Osteoblast (primary cell): Measurements from ENCODE around the gene KCNH6. TPM values are rescaled to one million over a fixed set of nuclear protein-coding genes. Genes with fewer than 3 reads are reported as not detected.
A peak's percentile ranks its signal among the peaks of the same experiment; 100 is the strongest.

Experiments used
- DNase-seq: peaks from one replicate; pipeline ENCODE4 v3.0.0; 2011; ENCODE audit warnings: low spot score, mixed read lengths; ENCODE audit not compliant: insufficient read length; ENCODE audit errors: missing footprints
- H2AFZ ChIP-seq: 2 replicates; pipeline ENCODE4 v1.6.0; 2011; ENCODE audit warnings: mild to moderate bottlenecking, low read length
- H3K27ac ChIP-seq: 2 replicates; pipeline ENCODE4 v1.5.1; 2011; ENCODE audit warnings: mild to moderate bottlenecking, low read depth, low read length, moderate library complexity
- H3K27me3 ChIP-seq: 2 replicates; pipeline ENCODE4 v1.6.0; 2012; ENCODE audit warnings: mild to moderate bottlenecking, control low read depth, inconsistent platforms, low read length, moderate library complexity; ENCODE audit not compliant: insufficient read depth
- H3K36me3 ChIP-seq: 2 replicates; pipeline ENCODE4 v1.5.1; 2011; ENCODE audit warnings: mild to moderate bottlenecking, low read length, control low read depth, moderate library complexity; ENCODE audit not compliant: insufficient read depth
- H3K4me1 ChIP-seq: 2 replicates; pipeline ENCODE4 v1.5.1; 2011; ENCODE audit warnings: mild to moderate bottlenecking, low read length, control low read depth, moderate library complexity; ENCODE audit not compliant: insufficient read depth
- H3K4me2 ChIP-seq: 2 replicates; pipeline ENCODE4 v1.6.0; 2011; ENCODE audit warnings: mild to moderate bottlenecking, low read length; ENCODE audit not compliant: insufficient read depth
- H3K4me3 ChIP-seq: fragments of 200-600 bp; sonication (generic); 3 replicates; pipeline ENCODE4 v1.5.1; 2012; ENCODE audit warnings: mild to moderate bottlenecking, low read length, inconsistent platforms; ENCODE audit not compliant: insufficient read depth
- H3K79me2 ChIP-seq: 2 replicates; pipeline ENCODE4 v1.6.0; 2012; ENCODE audit warnings: mild to moderate bottlenecking, low read length, control low read depth, inconsistent platforms; ENCODE audit not compliant: insufficient read depth
- H3K9me3 ChIP-seq: 2 replicates; pipeline ENCODE4 v1.5.1; 2011; ENCODE audit warnings: low read depth, low read length, control low read depth
- H4K20me1 ChIP-seq: 2 replicates; pipeline ENCODE4 v1.6.0; 2012; ENCODE audit warnings: mild to moderate bottlenecking, low read length, control low read depth; ENCODE audit not compliant: insufficient read depth
- total RNA-seq: library from RNA; depleted of rRNA; stranded (reverse); fragments of >200 nt; gene quantifications from 2 replicates; pipeline ENCODE4 v1.2.3, GENCODE V29; 2012
- TF ChIP-seq, protein P1 (sequence below): IDR thresholded peaks from 2 replicates; pipeline ENCODE4 v1.5.1; 2011; ENCODE audit warnings: mild to moderate bottlenecking, low read depth, low read length, moderate library complexity; ENCODE audit errors: extremely low read depth

KCNH6 gene
- total RNA-seq, 1 donor: not detected

DNA sequence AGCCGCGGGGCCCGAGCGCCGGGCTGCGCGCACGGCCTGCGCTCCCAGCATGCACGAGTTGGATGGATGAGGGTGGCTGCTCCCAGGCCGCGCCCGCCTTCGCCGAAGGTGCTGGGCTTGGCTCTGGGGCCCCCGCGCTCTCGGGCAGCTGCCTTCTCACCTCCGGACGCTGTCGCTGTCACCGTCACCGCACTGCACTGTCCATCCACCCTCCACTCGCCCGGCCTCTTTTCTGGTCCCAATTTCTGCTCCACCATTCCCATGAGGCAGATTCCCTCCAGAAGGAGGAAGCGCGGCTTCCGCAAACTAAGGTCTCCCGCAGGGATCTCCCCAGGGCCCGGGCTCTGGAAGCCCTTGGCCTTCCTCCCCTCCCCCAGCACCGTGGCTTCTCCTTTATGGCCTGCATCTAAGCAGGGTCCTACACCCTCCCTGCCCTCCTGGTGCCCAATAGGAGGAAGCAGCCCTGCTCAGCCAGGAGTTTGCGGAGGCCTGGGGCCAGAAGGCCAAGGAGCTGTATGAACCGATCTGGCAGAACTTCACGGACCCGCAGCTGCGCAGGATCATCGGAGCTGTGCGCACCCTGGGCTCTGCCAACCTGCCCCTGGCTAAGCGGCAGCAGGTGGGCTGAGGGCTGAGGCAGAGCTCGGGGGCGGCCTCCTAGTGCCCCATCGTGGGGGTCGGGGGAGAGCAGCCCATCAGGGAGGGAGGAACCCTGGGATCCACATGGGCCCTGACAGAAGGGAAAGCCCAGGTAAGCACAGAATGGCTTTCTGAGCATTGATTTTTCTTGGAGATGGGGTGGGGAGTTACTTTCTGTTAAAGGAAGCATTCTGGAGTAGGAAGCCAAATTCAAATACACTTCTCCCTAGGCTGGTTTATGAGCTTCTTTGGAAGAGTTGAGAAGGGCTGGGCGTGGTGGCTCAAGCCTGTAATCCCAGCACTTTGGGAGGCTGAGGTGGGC, 45.4 kb upstream of the KCNH6 start:
- Histone ChIP-seq H3K4me1 (peaks cover 12% of the 10 kb centered on the region), H2AFZ (peak overlapping the region; percentile 59), H3K4me2 (peak overlapping the region; percentile 77), H3K27ac (no peak overlapping the region), H3K27me3 (peaks cover 28% of the 10 kb centered on the region), H3K4me3 (peak overlapping the region; percentile 66), H4K20me1 (no peaks in the 10 kb centered on the region), H3K79me2 (no peaks in the 10 kb centered on the region), H3K9me3 (no peaks in the 10 kb centered on the region), H3K36me3 (no peaks in the 10 kb centered on the region)
- TF ChIP-seq, protein P1, sequence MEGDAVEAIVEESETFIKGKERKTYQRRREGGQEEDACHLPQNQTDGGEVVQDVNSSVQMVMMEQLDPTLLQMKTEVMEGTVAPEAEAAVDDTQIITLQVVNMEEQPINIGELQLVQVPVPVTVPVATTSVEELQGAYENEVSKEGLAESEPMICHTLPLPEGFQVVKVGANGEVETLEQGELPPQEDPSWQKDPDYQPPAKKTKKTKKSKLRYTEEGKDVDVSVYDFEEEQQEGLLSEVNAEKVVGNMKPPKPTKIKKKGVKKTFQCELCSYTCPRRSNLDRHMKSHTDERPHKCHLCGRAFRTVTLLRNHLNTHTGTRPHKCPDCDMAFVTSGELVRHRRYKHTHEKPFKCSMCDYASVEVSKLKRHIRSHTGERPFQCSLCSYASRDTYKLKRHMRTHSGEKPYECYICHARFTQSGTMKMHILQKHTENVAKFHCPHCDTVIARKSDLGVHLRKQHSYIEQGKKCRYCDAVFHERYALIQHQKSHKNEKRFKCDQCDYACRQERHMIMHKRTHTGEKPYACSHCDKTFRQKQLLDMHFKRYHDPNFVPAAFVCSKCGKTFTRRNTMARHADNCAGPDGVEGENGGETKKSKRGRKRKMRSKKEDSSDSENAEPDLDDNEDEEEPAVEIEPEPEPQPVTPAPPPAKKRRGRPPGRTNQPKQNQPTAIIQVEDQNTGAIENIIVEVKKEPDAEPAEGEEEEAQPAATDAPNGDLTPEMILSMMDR: no peak
- peak; percentile 86 for DNase-seq

DNA sequence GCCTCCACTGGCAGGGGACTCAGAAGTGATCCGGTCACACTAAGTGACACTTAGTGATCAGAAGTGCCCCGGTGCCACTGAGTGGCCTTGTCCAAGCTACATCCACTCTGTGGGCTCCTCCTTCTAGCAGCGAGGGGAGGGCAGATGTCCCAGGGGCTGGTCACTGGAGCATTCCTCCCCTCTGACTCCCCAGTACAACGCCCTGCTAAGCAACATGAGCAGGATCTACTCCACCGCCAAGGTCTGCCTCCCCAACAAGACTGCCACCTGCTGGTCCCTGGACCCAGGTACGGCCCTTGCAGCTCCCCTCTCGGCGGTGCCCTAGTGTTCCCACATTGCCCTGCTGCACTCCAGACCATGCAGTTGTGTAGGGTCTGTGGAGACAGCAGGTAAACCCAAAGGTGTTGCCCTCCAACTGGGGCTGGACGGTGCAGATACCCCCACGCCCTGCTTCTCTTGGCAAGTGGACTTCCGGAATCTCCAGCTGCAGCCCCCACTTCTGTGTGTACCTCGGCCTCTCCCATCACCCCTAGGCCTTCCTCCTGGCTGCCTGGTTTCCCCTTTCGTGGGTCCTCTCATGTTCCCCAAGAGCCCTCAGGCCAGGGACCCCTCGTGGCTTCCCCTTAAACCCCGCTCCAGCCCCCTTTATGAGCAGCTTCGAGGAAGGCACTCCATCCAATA, 44.2 kb upstream of the KCNH6 start:
- Histone ChIP-seq H3K9me3 (no peaks in the 10 kb centered on the region), H3K4me3 (no peak overlapping the region), H4K20me1 (no peaks in the 10 kb centered on the region), H3K27ac (no peak overlapping the region), H2AFZ (no peak overlapping the region), H3K4me2 (peak overlapping the region; percentile 68), H3K27me3 (peaks cover 26% of the 10 kb centered on the region), H3K36me3 (no peaks in the 10 kb centered on the region), H3K79me2 (no peaks in the 10 kb centered on the region), H3K4me1 (peaks cover 12% of the 10 kb centered on the region)
- TF ChIP-seq, protein P1: peak; percentile 91
- DNase-seq: peak; percentile 100

DNA sequence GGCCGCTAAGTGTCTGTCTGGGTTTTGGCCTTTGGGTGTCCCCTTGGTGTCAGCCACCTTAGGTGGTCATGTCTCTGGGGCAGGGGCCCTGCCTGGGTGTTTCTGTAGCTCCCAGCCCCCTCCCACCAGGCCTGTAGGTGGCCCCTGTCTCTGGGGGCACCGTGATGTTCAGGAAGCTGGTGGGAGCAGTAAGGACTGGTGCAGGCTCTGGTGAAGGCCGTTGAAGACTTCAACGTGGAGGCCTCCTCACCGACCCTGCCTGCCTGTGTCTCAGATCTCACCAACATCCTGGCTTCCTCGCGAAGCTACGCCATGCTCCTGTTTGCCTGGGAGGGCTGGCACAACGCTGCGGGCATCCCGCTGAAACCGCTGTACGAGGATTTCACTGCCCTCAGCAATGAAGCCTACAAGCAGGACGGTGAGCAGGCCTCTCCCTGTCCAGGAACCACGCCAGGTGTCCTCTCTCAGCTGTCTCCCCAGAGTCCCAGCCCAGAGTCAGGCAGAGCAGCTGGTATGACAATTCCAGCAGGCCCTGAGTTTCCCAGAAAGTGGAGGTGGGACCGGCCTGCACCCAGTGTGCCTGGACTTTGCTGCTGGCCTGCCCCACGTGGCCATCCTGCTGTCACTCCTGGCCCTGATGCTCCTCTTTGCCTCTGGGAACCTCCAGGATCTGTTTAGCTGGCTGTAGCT, 43.5 kb upstream of the KCNH6 start:
- no peak overlapping the region for H3K27ac ChIP-seq
- TF ChIP-seq, protein P1: no peak
- H3K4me2 ChIP-seq: no peak overlapping the region
- peaks cover 12% of the 10 kb centered on the region for H3K4me1 ChIP-seq
- peak; percentile 85 for DNase-seq
- no peak overlapping the region for H2AFZ ChIP-seq
- H3K27me3 ChIP-seq: peaks cover 23% of the 10 kb centered on the region
- no peaks in the 10 kb centered on the region for H3K9me3 ChIP-seq
- no peaks in the 10 kb centered on the region for H3K79me2 ChIP-seq
- no peaks in the 10 kb centered on the region for H4K20me1 ChIP-seq
- no peak overlapping the region for H3K4me3 ChIP-seq
- H3K36me3 ChIP-seq: no peaks in the 10 kb centered on the region
